ENCODE results near the gene MED26.
"Not testable (repeated sequence)": the region's sequence is repeated elsewhere in the genome, so short reads cannot be mapped to it uniquely, and the experiment has no call there.

Gene MED26, protein sequence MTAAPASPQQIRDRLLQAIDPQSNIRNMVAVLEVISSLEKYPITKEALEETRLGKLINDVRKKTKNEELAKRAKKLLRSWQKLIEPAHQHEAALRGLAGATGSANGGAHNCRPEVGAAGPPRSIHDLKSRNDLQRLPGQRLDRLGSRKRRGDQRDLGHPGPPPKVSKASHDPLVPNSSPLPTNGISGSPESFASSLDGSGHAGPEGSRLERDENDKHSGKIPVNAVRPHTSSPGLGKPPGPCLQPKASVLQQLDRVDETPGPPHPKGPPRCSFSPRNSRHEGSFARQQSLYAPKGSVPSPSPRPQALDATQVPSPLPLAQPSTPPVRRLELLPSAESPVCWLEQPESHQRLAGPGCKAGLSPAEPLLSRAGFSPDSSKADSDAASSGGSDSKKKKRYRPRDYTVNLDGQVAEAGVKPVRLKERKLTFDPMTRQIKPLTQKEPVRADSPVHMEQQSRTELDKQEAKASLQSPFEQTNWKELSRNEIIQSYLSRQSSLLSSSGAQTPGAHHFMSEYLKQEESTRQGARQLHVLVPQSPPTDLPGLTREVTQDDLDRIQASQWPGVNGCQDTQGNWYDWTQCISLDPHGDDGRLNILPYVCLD

GRCh38 chr19:16628183-16628983 is at the start of gene MED26:
Gene MED26, minus strand, starts transcription at chr19:16628204. Its CDS starts 261 bp downstream, at chr19:16627943.
- H3K9ac ChIP-seq (ENCODE audit: low read depth, low read length) = peak within 1 kb of the TSS; percentile 94
- no peaks in the 10 kb centered on the region for H3K36me3 ChIP-seq (ENCODE audit: control insufficient read depth, insufficient read depth, low read length)
- peak within 1 kb of the TSS; percentile 93 for H3K4me3 ChIP-seq (ENCODE audit: low read depth, low read length)
- no peaks in the 10 kb centered on the region for H3K27me3 ChIP-seq (ENCODE audit: control insufficient read depth, insufficient read depth, low read length)
- H3K9me3 ChIP-seq (ENCODE audit: control insufficient read depth, insufficient read depth, low read length) = no peaks in the 10 kb centered on the region
- H3K4me1 ChIP-seq (ENCODE audit: control insufficient read depth, insufficient read depth, low read length) = peaks cover 22% of the 10 kb centered on the region

DNA sequence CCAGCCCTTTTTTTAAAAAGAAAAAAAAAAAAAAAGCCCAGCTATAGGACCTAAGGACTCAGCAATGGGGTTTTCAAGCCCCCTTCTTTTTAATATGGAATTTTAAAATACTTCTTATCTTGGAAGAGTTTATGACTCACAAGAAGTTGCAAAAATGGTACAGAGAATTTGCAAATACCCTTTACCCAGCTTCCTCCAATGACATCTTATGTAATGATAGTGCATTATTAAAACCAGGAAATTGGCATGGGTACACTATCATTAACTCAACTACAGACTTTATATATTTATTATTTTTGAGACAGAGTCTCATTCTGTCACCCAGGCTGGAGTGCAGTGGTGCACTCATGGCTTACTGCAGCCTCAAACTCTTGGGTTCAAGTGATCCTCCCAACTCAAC is 49.1 kb upstream of the MED26 start:
- no peaks in the 10 kb centered on the region for H3K27me3 ChIP-seq (ENCODE audit: control insufficient read depth, insufficient read depth, low read length)
- no peaks in the 10 kb centered on the region for H3K9me3 ChIP-seq (ENCODE audit: control insufficient read depth, insufficient read depth, low read length)
- no peak overlapping the region for H3K4me3 ChIP-seq (ENCODE audit: low read depth, low read length)
- no peak overlapping the region for H3K9ac ChIP-seq (ENCODE audit: low read depth, low read length)
- peaks cover 9% of the 10 kb centered on the region for H3K36me3 ChIP-seq (ENCODE audit: control insufficient read depth, insufficient read depth, low read length)
- H3K4me1 ChIP-seq (ENCODE audit: control insufficient read depth, insufficient read depth, low read length) = no peaks in the 10 kb centered on the region

DNA sequence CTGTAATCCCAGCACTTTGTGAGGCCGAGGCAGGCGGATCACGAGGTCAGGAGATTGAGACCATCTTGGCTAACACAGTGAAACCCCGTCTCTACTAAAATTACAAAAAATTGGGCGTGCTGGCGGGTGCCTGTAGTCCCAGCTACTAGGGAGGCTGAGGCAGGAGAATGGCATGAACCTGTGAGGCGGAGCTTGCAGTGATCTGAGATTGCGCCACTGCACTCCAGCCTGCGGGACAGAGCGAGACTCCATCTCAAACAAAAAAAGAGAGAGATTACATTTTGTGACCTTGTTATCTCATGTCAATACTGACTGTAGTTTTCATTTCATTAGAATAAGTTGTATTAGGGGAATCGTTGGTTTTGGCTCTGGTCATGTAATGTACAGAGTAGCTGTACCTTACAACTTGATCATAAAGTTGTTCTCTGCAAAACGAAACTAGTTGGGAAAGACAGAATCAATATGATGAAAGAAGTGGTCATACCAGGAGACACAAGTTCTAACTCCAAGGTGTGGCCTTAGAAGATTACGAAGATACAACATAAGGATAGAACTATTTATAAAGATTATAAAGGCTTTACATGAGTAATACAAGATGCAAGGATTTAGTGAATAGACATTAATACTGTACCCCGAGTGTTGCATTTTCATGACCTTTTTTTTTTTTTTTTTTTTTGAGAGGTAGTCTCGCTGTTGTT is 48.2 kb upstream of the MED26 start:
- H3K36me3 ChIP-seq (ENCODE audit: control insufficient read depth, insufficient read depth, low read length) = peaks cover 9% of the 10 kb centered on the region
- no peaks in the 10 kb centered on the region for H3K27me3 ChIP-seq (ENCODE audit: control insufficient read depth, insufficient read depth, low read length)
- H3K9me3 ChIP-seq (ENCODE audit: control insufficient read depth, insufficient read depth, low read length) = no peaks in the 10 kb centered on the region
- H3K4me3 ChIP-seq (ENCODE audit: low read depth, low read length) = no peak overlapping the region
- H3K9ac ChIP-seq (ENCODE audit: low read depth, low read length) = no peak overlapping the region
- no peaks in the 10 kb centered on the region for H3K4me1 ChIP-seq (ENCODE audit: control insufficient read depth, insufficient read depth, low read length)

DNA sequence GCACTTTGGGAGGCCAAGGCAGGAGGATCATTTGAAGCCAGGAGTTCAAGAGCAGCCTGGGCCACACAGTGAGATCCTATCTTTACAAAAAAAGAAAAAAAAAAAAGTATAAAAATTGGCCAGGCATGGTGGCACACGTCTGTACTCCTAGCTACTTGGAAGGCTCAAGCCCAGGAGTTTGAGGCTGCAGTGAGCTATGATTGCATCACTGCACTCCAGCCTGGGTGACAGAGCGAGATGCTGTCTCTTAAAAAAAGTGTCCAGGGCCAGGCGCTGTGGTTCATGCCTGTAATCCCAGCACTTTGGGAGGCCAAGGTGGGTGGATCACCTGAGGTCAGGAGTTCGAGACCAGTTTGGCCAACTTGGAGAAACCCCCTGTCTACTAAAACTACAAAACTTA is 45.8 kb upstream of the MED26 start:
- not testable (repeated sequence) for H3K9ac ChIP-seq (ENCODE audit: low read depth, low read length); H3K9me3 ChIP-seq (ENCODE audit: control insufficient read depth, insufficient read depth, low read length); H3K4me1 ChIP-seq (ENCODE audit: control insufficient read depth, insufficient read depth, low read length); H3K36me3 ChIP-seq (ENCODE audit: control insufficient read depth, insufficient read depth, low read length); H3K27me3 ChIP-seq (ENCODE audit: control insufficient read depth, insufficient read depth, low read length); H3K4me3 ChIP-seq (ENCODE audit: low read depth, low read length)

- Histone ChIP-seq H3K27me3 (ENCODE audit: control insufficient read depth, insufficient read depth, low read length) (no peaks in the 10 kb centered on the region), H3K36me3 (ENCODE audit: control insufficient read depth, insufficient read depth, low read length) (peaks cover 5% of the 10 kb centered on the region), H3K9ac (ENCODE audit: low read depth, low read length) (no peak overlapping the region), H3K9me3 (ENCODE audit: control insufficient read depth, insufficient read depth, low read length) (no peaks in the 10 kb centered on the region), H3K4me1 (ENCODE audit: control insufficient read depth, insufficient read depth, low read length) (no peaks in the 10 kb centered on the region), H3K4me3 (ENCODE audit: low read depth, low read length) (no peak overlapping the region)
Measured at GRCh38 chr19:16673231-16673630, 45.2 kb upstream of the MED26 start.

GRCh38 chr19:16671652-16672274 is 43.8 kb upstream of the MED26 start:
- no peaks in the 10 kb centered on the region for H3K9me3 ChIP-seq (ENCODE audit: control insufficient read depth, insufficient read depth, low read length)
- peaks cover 5% of the 10 kb centered on the region for H3K36me3 ChIP-seq (ENCODE audit: control insufficient read depth, insufficient read depth, low read length)
- no peaks in the 10 kb centered on the region for H3K4me1 ChIP-seq (ENCODE audit: control insufficient read depth, insufficient read depth, low read length)
- no peak overlapping the region for H3K4me3 ChIP-seq (ENCODE audit: low read depth, low read length)
- no peak overlapping the region for H3K9ac ChIP-seq (ENCODE audit: low read depth, low read length)
- H3K27me3 ChIP-seq (ENCODE audit: control insufficient read depth, insufficient read depth, low read length) = no peaks in the 10 kb centered on the region

DNA sequence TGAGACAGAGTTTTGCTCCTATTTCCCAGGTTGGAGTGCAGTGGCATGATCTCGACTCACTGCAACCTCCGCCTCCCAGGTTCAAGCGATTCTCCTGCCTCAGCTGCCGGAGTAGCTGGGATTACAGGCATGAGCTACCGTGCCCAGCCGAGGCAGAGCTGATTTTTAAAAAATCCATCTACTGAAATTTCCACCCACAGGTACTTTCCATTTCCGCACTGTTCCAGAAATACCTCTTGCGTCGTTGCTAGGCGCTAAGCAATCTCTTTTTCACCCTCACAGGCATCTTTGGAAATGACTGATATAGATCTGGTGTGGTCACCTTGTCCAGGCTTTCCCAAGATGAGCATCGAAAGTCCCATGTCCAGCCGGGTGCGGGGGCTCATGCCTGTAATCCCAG is 42.3 kb upstream of the MED26 start:
- H3K9ac ChIP-seq (ENCODE audit: low read depth, low read length) = no peak overlapping the region
- no peaks in the 10 kb centered on the region for H3K4me1 ChIP-seq (ENCODE audit: control insufficient read depth, insufficient read depth, low read length)
- no peak overlapping the region for H3K4me3 ChIP-seq (ENCODE audit: low read depth, low read length)
- H3K27me3 ChIP-seq (ENCODE audit: control insufficient read depth, insufficient read depth, low read length) = no peaks in the 10 kb centered on the region
- H3K9me3 ChIP-seq (ENCODE audit: control insufficient read depth, insufficient read depth, low read length) = no peaks in the 10 kb centered on the region
- peaks cover 5% of the 10 kb centered on the region for H3K36me3 ChIP-seq (ENCODE audit: control insufficient read depth, insufficient read depth, low read length)

GRCh38 chr19:16668702-16669101 is 40.7 kb upstream of the MED26 start:
- H3K4me3 ChIP-seq (ENCODE audit: low read depth, low read length); H3K9me3 ChIP-seq (ENCODE audit: control insufficient read depth, insufficient read depth, low read length); H3K36me3 ChIP-seq (ENCODE audit: control insufficient read depth, insufficient read depth, low read length); H3K9ac ChIP-seq (ENCODE audit: low read depth, low read length); H3K27me3 ChIP-seq (ENCODE audit: control insufficient read depth, insufficient read depth, low read length); H3K4me1 ChIP-seq (ENCODE audit: control insufficient read depth, insufficient read depth, low read length): not testable (repeated sequence)

- Histone ChIP-seq H3K9me3 (ENCODE audit: control insufficient read depth, insufficient read depth, low read length) (no peaks in the 10 kb centered on the region), H3K4me3 (ENCODE audit: low read depth, low read length) (no peak overlapping the region), H3K36me3 (ENCODE audit: control insufficient read depth, insufficient read depth, low read length) (peaks cover 3% of the 10 kb centered on the region), H3K9ac (ENCODE audit: low read depth, low read length) (no peak overlapping the region), H3K27me3 (ENCODE audit: control insufficient read depth, insufficient read depth, low read length) (no peaks in the 10 kb centered on the region), H3K4me1 (ENCODE audit: control insufficient read depth, insufficient read depth, low read length) (no peaks in the 10 kb centered on the region)
Measured at GRCh38 chr19:16668176-16668575, 40.2 kb upstream of the MED26 start.

GRCh38 chr19:16661480-16662034 is 33.6 kb upstream of the MED26 start:
- no peaks in the 10 kb centered on the region for H3K4me1 ChIP-seq (ENCODE audit: control insufficient read depth, insufficient read depth, low read length)
- H3K4me3 ChIP-seq (ENCODE audit: low read depth, low read length) = peak overlapping the region; percentile 74
- H3K9ac ChIP-seq (ENCODE audit: low read depth, low read length) = peak overlapping the region; percentile 24

More at GRCh38 chr19:16661480-16662034, 33.6 kb upstream of the MED26 start:
- peaks cover 21% of the 10 kb centered on the region for H3K36me3 ChIP-seq (ENCODE audit: control insufficient read depth, insufficient read depth, low read length)
- no peaks in the 10 kb centered on the region for H3K27me3 ChIP-seq (ENCODE audit: control insufficient read depth, insufficient read depth, low read length)
- no peaks in the 10 kb centered on the region for H3K9me3 ChIP-seq (ENCODE audit: control insufficient read depth, insufficient read depth, low read length)
